Thyroid gland (tissue), 4 donors: ENCODE data around the gene ZDHHC5. TPM values are rescaled to one million over a fixed set of nuclear protein-coding genes. Genes with fewer than 3 reads are reported as not detected.

ENCODE experiments used
- DNase-seq, 2 donors: peaks; one replicate each; pipeline ENCODE4 v3.0.0-alpha.2; 2019
- H3K27ac ChIP-seq, 3 donors: fragments of 200-600 bp; sonication (generic); 1 replicate in 2 of 3; 2 replicates in 1 of 3; pipeline ENCODE4 v1.5.1; 2016 to 2019; ENCODE audit warnings: mild to moderate bottlenecking in 1 of 3, moderate library complexity in 1 of 3
- H3K27me3 ChIP-seq: fragments of 200-600 bp; sonication (generic); one replicate; pipeline ENCODE4 v1.5.1; 2019
- H3K36me3 ChIP-seq, 2 donors: fragments of 200-600 bp; sonication (generic); one replicate each; pipeline ENCODE4 v1.5.1; 2016 to 2019
- H3K4me1 ChIP-seq, 2 donors: fragments of 200-600 bp; sonication (generic); one replicate each; pipeline ENCODE4 v1.5.1; 2017 to 2019
- H3K4me3 ChIP-seq, 3 donors: fragments of 200-600 bp; sonication (generic); replicated peaks in 1 of 3; 1 replicate in 2 of 3; 2 replicates in 1 of 3; pipeline ENCODE4 v1.5.1; 2016; ENCODE audit warnings: mild to moderate bottlenecking in 1 of 3
- H3K9me3 ChIP-seq: fragments of 200-600 bp; sonication (generic); one replicate; pipeline ENCODE4 v1.5.1; 2017
- POLR2A ChIP-seq, 2 donors: fragments of 450-650 bp; IDR thresholded peaks; one replicate each; pipeline ENCODE4 v1.6.1; 2017; ENCODE audit warnings: antibody characterized with exemption in 2 of 2, mild to moderate bottlenecking in 2 of 2, moderate library complexity in 1 of 2
- WGBS, 2 donors: methylation state at CpG; one replicate each; pipeline ENCODE4 v1.1.5; 2017; 5-methylcytosine and 5-hydroxymethylcytosine counted together
- intact Hi-C: fragments of 100-400 bp; cut with DNase I; formaldehyde crosslinking; loops from one replicate; pipeline ENCODE4 v1.15.1; 2023
- microRNA counts, 2 donors: library from miRNA; unstranded; fragments of <30 nt; microRNA quantifications; one replicate each; lab custom pipeline; 2016 to 2017
- microRNA-seq: library from miRNA; unstranded; fragments of <30 nt; microRNA quantifications from one replicate; pipeline ENCODE4, GENCODE V29; 2016
- small RNA-seq: library from RNA; depleted of rRNA; stranded (forward); fragments of <200 nt; gene quantifications from one replicate; pipeline ENCODE3, GENCODE V24; 2016
- total RNA-seq, 4 donors: library from RNA; depleted of rRNA; stranded (reverse); fragments of >200 nt; gene quantifications; one replicate each; pipeline ENCODE4 v1.2.3, GENCODE V29; 2016
- TF ChIP-seq, protein P1 (sequence below), 6 experiments: fragments of 200-600 bp in 3 of 6; fragments of 450-650 bp in 3 of 6; sonication (generic) in 3 of 6; IDR thresholded peaks; one replicate each; pipeline ENCODE4 v1.5.1; 2016 to 2019; ENCODE audit warnings: antibody characterized with exemption in 6 of 6, mild to moderate bottlenecking in 2 of 6, inconsistent platforms in 1 of 6, moderate library complexity in 1 of 6

The ZDHHC5 gene
- total RNA-seq, 4 donors from 2014 or later: 55.5 to 77.5 (median 71.6) TPM

DNA sequence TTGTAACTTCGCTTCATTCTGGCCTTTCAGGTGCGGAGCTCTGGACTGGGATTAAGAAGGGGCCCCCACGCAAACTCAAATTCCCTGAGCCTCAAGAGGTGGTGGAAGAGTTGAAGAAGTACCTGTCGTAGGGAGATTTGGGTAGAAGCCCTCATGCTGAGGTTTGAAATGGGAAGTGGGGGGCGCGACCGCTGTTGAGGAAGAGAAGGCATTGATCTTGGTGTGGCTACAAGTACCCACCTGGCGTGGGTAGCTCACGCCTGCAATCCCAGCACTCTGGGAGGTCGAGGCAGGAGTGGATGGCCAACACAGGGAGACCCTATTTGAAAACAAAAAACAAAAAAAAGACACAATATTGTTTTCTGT, 74.2 kb downstream of the ZDHHC5 start:
- no peak for DNase-seq
- H3K27me3 ChIP-seq: no peaks in the 10 kb centered on the region
- H3K9me3 ChIP-seq: no peaks in the 10 kb centered on the region
- WGBS, 2 donors: 4 to 5% methylated on average over 10 of the region's 10 CpGs
- intact Hi-C loops: no loop called here
- peak overlapping the region; percentile 85 to 94 (median 85) for H3K27ac ChIP-seq
- H3K4me3 ChIP-seq: peak overlapping the region; percentile 46 to 96 (median 94)
- TF ChIP-seq, protein P1, sequence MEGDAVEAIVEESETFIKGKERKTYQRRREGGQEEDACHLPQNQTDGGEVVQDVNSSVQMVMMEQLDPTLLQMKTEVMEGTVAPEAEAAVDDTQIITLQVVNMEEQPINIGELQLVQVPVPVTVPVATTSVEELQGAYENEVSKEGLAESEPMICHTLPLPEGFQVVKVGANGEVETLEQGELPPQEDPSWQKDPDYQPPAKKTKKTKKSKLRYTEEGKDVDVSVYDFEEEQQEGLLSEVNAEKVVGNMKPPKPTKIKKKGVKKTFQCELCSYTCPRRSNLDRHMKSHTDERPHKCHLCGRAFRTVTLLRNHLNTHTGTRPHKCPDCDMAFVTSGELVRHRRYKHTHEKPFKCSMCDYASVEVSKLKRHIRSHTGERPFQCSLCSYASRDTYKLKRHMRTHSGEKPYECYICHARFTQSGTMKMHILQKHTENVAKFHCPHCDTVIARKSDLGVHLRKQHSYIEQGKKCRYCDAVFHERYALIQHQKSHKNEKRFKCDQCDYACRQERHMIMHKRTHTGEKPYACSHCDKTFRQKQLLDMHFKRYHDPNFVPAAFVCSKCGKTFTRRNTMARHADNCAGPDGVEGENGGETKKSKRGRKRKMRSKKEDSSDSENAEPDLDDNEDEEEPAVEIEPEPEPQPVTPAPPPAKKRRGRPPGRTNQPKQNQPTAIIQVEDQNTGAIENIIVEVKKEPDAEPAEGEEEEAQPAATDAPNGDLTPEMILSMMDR (IDR thresholded peaks at IDR 0.05): no peak
- no peak for TF ChIP-seq POLR2A (IDR thresholded peaks at IDR 0.05)
- peaks cover 23% of the 10 kb centered on the region in 2 donors for H3K36me3 ChIP-seq
- peaks cover 19 to 27% of the 10 kb centered on the region in 2 donors for H3K4me1 ChIP-seq

DNA sequence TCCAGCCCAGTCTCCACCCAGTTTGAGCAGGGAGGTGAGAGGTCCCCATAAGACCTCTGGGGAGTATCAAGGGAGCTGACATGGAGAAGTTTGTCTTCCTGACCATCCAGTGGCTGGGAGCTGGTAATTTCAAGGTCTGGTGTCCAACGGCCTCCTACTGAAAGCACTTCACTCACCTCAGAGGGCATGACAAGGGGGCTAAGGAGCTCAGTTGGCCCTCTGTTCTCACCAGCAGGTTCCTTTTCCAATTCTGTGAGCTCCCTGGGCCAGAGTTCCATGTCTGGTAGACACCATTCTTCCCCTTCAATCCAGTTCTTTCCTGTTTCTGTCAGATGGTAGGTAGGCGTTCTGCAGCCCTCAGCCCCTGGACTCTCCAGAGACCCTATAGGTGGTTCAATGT, 76.4 kb downstream of the ZDHHC5 start:
- Histone ChIP-seq H3K4me3 (no peak overlapping the region), H3K27me3 (no peaks in the 10 kb centered on the region), H3K27ac (no peak overlapping the region), H3K9me3 (no peaks in the 10 kb centered on the region), H3K36me3 (peaks cover 11 to 15% of the 10 kb centered on the region in 2 donors), H3K4me1 (peaks cover 19 to 27% of the 10 kb centered on the region in 2 donors)
- intact Hi-C loops: no loop called here
- 73 to 100% methylated on average over 1 to 2 of the region's 2 CpGs for WGBS, 2 donors
- no peak for TF ChIP-seq POLR2A (IDR thresholded peaks at IDR 0.05)
- TF ChIP-seq, protein P1 (IDR thresholded peaks at IDR 0.05): no peak
- no peak for DNase-seq

DNA sequence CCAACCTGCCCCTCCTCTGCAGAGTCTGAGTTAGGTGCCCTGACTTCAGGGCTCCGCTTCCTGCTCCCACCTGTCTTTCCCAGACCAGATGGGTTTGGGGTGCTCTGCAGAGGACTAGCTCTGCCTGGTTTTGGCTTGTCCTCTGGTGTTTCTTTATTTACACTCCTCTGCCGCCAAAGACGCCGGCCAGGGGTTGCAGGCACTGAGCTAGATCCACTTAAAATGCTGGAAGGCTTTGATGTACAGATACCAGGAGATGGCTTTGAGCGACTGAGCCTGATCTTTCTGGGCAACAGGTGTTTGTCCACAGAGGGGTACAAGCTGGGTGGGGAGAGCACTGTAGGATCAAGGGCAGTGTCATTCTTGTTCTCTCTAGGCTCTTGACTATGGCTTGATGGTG, 77.3 kb downstream of the ZDHHC5 start:
- no peak for DNase-seq
- H3K36me3 ChIP-seq: peaks cover 15% of the 10 kb centered on the region in 2 donors
- peak overlapping the region in 2 of 3 donors; percentile 37 to 47 for H3K27ac ChIP-seq

DNA sequence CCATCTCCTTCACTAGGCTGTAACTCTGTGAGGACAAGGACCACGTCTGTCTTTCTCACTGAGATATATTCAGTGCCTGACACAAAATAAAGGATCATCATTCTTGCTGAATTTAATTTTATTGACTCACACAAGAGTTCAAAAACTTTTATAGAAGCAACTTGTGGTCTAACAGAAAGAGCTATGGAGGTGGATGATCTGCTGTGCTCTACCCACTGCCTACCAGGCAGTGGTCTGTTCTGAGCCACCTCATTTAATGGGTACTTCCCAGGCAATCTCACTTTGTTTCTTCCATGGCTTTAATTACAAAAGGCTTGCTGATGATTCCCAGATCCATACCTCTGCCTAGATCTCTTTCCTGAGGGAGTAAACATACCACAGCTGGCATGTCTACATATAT, 79.0 kb downstream of the ZDHHC5 start:
- Histone ChIP-seq H3K4me1 (peaks cover 19 to 30% of the 10 kb centered on the region in 2 donors), H3K27me3 (no peaks in the 10 kb centered on the region), H3K9me3 (no peaks in the 10 kb centered on the region), H3K27ac (no peak overlapping the region), H3K4me3 (no peak overlapping the region), H3K36me3 (peaks cover 15% of the 10 kb centered on the region in 2 donors)
- WGBS, 2 donors: 86 to 96% methylated on average over 1 of the region's 1 CpG
- DNase-seq: no peak
- intact Hi-C loops: no loop called here
- TF ChIP-seq, protein P1 (IDR thresholded peaks at IDR 0.05): no peak
- TF ChIP-seq POLR2A (IDR thresholded peaks at IDR 0.05): no peak

More for the DNA sequence above, 77.3 kb downstream of the ZDHHC5 start:
- TF ChIP-seq, protein P1 (IDR thresholded peaks at IDR 0.05): no peak
- no peak for TF ChIP-seq POLR2A (IDR thresholded peaks at IDR 0.05)
- intact Hi-C loops: no loop called here
- WGBS, 2 donors: 46 to 50% methylated on average over 5 of the region's 5 CpGs
- Histone ChIP-seq H3K27me3 (no peaks in the 10 kb centered on the region), H3K9me3 (no peaks in the 10 kb centered on the region), H3K4me1 (peaks cover 19 to 27% of the 10 kb centered on the region in 2 donors), H3K4me3 (no peak overlapping the region)

MicroRNAs within 50 kb of the gene (microRNA counts, 767-probe panel; counts per million panel counts)
- microRNA hsa-miR-130a-3p (lab: Ali Mortazavi, UCI): 4,124 to 7,718 counts per million in 2 donors

Small RNAs within 50 kb of the gene (microRNA-seq; reads per million reads assigned to microRNA genes)
- gene MIR130A: 11,606 reads per million, percentile 93 among the genes with 10 or more reads in this experiment

Small RNAs within 50 kb of the gene (small RNA-seq; reads per million reads assigned to genes)
- gene MIR130A: 151 reads per million, percentile 97 among the genes with 10 or more reads in this experiment
- not detected for gene TMX2-CTNND1

Other genes starting within 250 kb of the ZDHHC5 start
- 100 to 1,000 TPM; 124 to 321 (median 218) TPM for gene SLC43A3, start 241.0 kb upstream of the ZDHHC5 start, total RNA-seq
- 10 to 100 TPM; 11.2 to 27.6 (median 17.1) TPM for gene RTN4RL2, start 207.6 kb upstream of the ZDHHC5 start, total RNA-seq
- gene SLC43A1, start 152.4 kb upstream of the ZDHHC5 start, total RNA-seq: 10 to 100 TPM; 20.3 to 64.1 (median 28.8) TPM
- gene TIMM10, start 137.4 kb upstream of the ZDHHC5 start, total RNA-seq: 10 to 100 TPM; 29.8 to 43.7 (median 37.4) TPM
- gene SMTNL1, start 130.5 kb upstream of the ZDHHC5 start, total RNA-seq: not detected
- gene UBE2L6, start 100.4 kb upstream of the ZDHHC5 start, total RNA-seq: 10 to 100 TPM; 30.8 to 41.7 (median 38.8) TPM
- 100 to 1,000 TPM; 107 to 343 (median 196) TPM for gene SERPING1, start 70.4 kb upstream of the ZDHHC5 start, total RNA-seq
- 1 to 10 TPM in 2 of 4 donors, not detected in 2; 1.1 to 1.7 TPM for gene YPEL4, start 18.2 kb upstream of the ZDHHC5 start, total RNA-seq
- 10 to 100 TPM; 10.7 to 15.9 (median 14.1) TPM for gene CLP1, start 10.4 kb upstream of the ZDHHC5 start, total RNA-seq
- gene MED19, start 44.1 kb downstream of the ZDHHC5 start, total RNA-seq: 10 to 100 TPM; 24.6 to 38.1 (median 35.6) TPM
- 100 to 1,000 TPM in 1 of 4 donors, 10 to 100 TPM in 3; 85.3 to 127 (median 92.4) TPM for gene TMX2, start 44.5 kb downstream of the ZDHHC5 start, total RNA-seq
- 100 to 1,000 TPM; 130 to 271 (median 169) TPM for gene SELENOH, start 73.4 kb downstream of the ZDHHC5 start, total RNA-seq
- gene BTBD18, start 83.7 kb downstream of the ZDHHC5 start, total RNA-seq: not detected
- 100 to 1,000 TPM; 178 to 238 (median 202) TPM for gene CTNND1, start 93.7 kb downstream of the ZDHHC5 start, total RNA-seq